Suprapubic skin (tissue), 4 donors: Measurements from ENCODE around the gene LGALS14.

Experiments
- CTCF ChIP-seq, 2 donors: fragments of 200-600 bp in 1 of 2; fragments of 450-650 bp in 1 of 2; sonication (generic) in 1 of 2; IDR thresholded peaks; one replicate each; pipeline ENCODE4 v1.5.1; 2016 to 2019; ENCODE audit warnings: antibody characterized with exemption in 2 of 2, mild to moderate bottlenecking in 1 of 2, moderate library complexity in 1 of 2
- EP300 ChIP-seq: sonication (generic); formaldehyde crosslinking; IDR thresholded peaks from one replicate; pipeline ENCODE4 v1.6.1; 2017; ENCODE audit warnings: antibody characterized with exemption
- POLR2A ChIP-seq, 2 donors: fragments of 450-650 bp; IDR thresholded peaks; one replicate each; pipeline ENCODE4 v1.6.1; 2017; ENCODE audit warnings: antibody characterized with exemption in 2 of 2, mild to moderate bottlenecking in 2 of 2, moderate library complexity in 2 of 2
- POLR2AphosphoS5 ChIP-seq, 3 donors: sonication (generic); formaldehyde crosslinking; IDR thresholded peaks; one replicate each; pipeline ENCODE4 v1.6.1; 2017; ENCODE audit warnings: antibody characterized with exemption in 3 of 3

GRCh38 chr19:39736088-39736487 is 31.8 kb downstream of the LGALS14 start:
- no peak for TF ChIP-seq CTCF (IDR thresholded peaks at IDR 0.05)
- no peak for TF ChIP-seq POLR2A (IDR thresholded peaks at IDR 0.05)
- TF ChIP-seq POLR2AphosphoS5 (IDR thresholded peaks at IDR 0.05), result no peak
- no peak for TF ChIP-seq EP300
